NOMO-1 treated with DMSO at 0.1 percent for 48 hours (cell line): ENCODE measurements around the gene SINHCAF.
"Not testable (repeated sequence)": the region's sequence is repeated elsewhere in the genome, so short reads cannot be mapped to it uniquely, and the experiment has no call there.

Experiments used
- DNase-seq: peaks from one replicate; lab custom pipeline; 2025; ENCODE audit not compliant: unreplicated experiment; lab: John Stamatoyannopoulos, UW

The SINHCAF gene

GRCh38 chr12:31325877-31326631, at the start of gene SINHCAF:
SINHCAF (minus strand) TSS chr12:31326150; CDS start chr12:31298204, 27,946 bp downstream.
- peak; percentile 98 for DNase-seq

- DNase-seq: not testable (repeated sequence)
These were observed 49.5 kb upstream of the SINHCAF start for GRCh38 chr12:31375422-31375821.

GRCh38 chr12:31371256-31371620, 45.3 kb upstream of the SINHCAF start:
- DNase-seq: no peak

GRCh38 chr12:31370531-31371255, 44.7 kb upstream of the SINHCAF start:
- peak; percentile 9 for DNase-seq

- no peak for DNase-seq
These were observed 44.0 kb upstream of the SINHCAF start for GRCh38 chr12:31369712-31370521.

GRCh38 chr12:31368666-31369361, 42.9 kb upstream of the SINHCAF start:
- DNase-seq: no peak

- DNase-seq: no peak
These were observed 40.2 kb upstream of the SINHCAF start for GRCh38 chr12:31366104-31366621.

- no peak for DNase-seq
These were observed 37.9 kb upstream of the SINHCAF start for GRCh38 chr12:31363831-31364230.

- DNase-seq: no peak
These were observed 37.5 kb upstream of the SINHCAF start for GRCh38 chr12:31363416-31363809.

GRCh38 chr12:31362759-31363415, 36.9 kb upstream of the SINHCAF start:
- peak; percentile 79 for DNase-seq

- no peak for DNase-seq
These were observed 36.3 kb upstream of the SINHCAF start for GRCh38 chr12:31362115-31362758.

- no peak for DNase-seq
These were observed 35.8 kb upstream of the SINHCAF start for GRCh38 chr12:31361730-31362114.

GRCh38 chr12:31355747-31356107, 29.8 kb upstream of the SINHCAF start:
- no peak for DNase-seq

- peak; percentile 76 for DNase-seq
These were observed 28.1 kb upstream of the SINHCAF start for GRCh38 chr12:31353750-31354708.

GRCh38 chr12:31346267-31346666, 20.3 kb upstream of the SINHCAF start:
- no peak for DNase-seq

- no peak for DNase-seq
These were observed 17.2 kb upstream of the SINHCAF start for GRCh38 chr12:31343139-31343538.

GRCh38 chr12:31342286-31342685, 16.3 kb upstream of the SINHCAF start:
- no peak for DNase-seq

GRCh38 chr12:31339831-31340622, 14.1 kb upstream of the SINHCAF start:
- no peak for DNase-seq
